GM23338 (cell line): ENCODE data around the gene CFAP74. TPM values are rescaled to one million over a fixed set of nuclear protein-coding genes. Genes with fewer than 3 reads are reported as not detected.
A peak's percentile ranks its signal among the peaks of the same experiment; 100 is the strongest.
"Not testable (repeated sequence)": the region's sequence is repeated elsewhere in the genome, so short reads cannot be mapped to it uniquely, and the experiment has no call there.

ENCODE experiments used
- ATAC-seq: fragments of 200-7000 bp; cut with Tn5 transposase; 3 replicates; pipeline ENCODE4 v1.9.1; 2020
- DNase-seq: peaks from one replicate; pipeline ENCODE4 v3.0.0-alpha.2; 2015; ENCODE audit warnings: low spot score
- H2AFZ ChIP-seq: fragments of 200-600 bp; sonication (generic); 2 replicates; pipeline ENCODE4 v1.8.0; 2016; ENCODE audit warnings: antibody characterized with exemption, mild to moderate bottlenecking, moderate library complexity
- H3F3A ChIP-seq: fragments of 200-600 bp; sonication (generic); replicated peaks from 2 replicates; pipeline ENCODE4 v1.8.0; 2017; ENCODE audit warnings: antibody characterized with exemption, mixed run types, low read depth
- H3K27ac ChIP-seq: fragments of 200-600 bp; sonication (generic); 2 replicates; pipeline ENCODE4 v1.6.1; 2016; ENCODE audit warnings: low read depth
- H3K27me3 ChIP-seq: fragments of 200-600 bp; sonication (generic); 2 replicates; pipeline ENCODE4 v1.8.0; 2016; ENCODE audit warnings: mild to moderate bottlenecking, mixed run types, moderate library complexity; ENCODE audit not compliant: insufficient read depth
- H3K36me3 ChIP-seq: fragments of 200-600 bp; sonication (generic); 2 replicates; pipeline ENCODE4 v1.8.0; 2016; ENCODE audit warnings: mild to moderate bottlenecking; ENCODE audit not compliant: insufficient read depth
- H3K4me1 ChIP-seq: fragments of 200-600 bp; sonication (generic); 2 replicates; pipeline ENCODE4 v1.8.0; 2016; ENCODE audit warnings: mild to moderate bottlenecking, moderate library complexity; ENCODE audit not compliant: insufficient read depth
- H3K4me2 ChIP-seq: fragments of 200-600 bp; sonication (generic); 2 replicates; pipeline ENCODE4 v1.7.1; 2017; ENCODE audit warnings: mixed run types
- H3K4me3 ChIP-seq: fragments of 200-600 bp; sonication (generic); 2 replicates; pipeline ENCODE4 v1.6.1; 2016; ENCODE audit warnings: mixed run types
- H3K79me2 ChIP-seq: fragments of 200-600 bp; sonication (generic); replicated peaks from 2 replicates; pipeline ENCODE4 v1.8.0; 2017; ENCODE audit warnings: mild to moderate bottlenecking; ENCODE audit not compliant: insufficient read depth
- H3K9me2 ChIP-seq: fragments of 200-600 bp; sonication (generic); 2 replicates; pipeline ENCODE4 v1.8.0; 2017; ENCODE audit not compliant: insufficient read depth
- H4K20me1 ChIP-seq: fragments of 200-600 bp; sonication (generic); replicated peaks from 2 replicates; pipeline ENCODE4 v1.8.0; 2017; ENCODE audit warnings: mild to moderate bottlenecking; ENCODE audit not compliant: insufficient read depth
- H3K27ac Mint-ChIP-seq: 2 replicates; pipeline ENCODE4 v1.8.0; 2020; ENCODE audit warnings: inconsistent platforms, mild to moderate bottlenecking, moderate library complexity, mixed read lengths
- H3K27me3 Mint-ChIP-seq: 3 replicates; pipeline ENCODE4 v1.8.0; 2022; ENCODE audit warnings: low read depth, mild to moderate bottlenecking, moderate library complexity, mixed read lengths, inconsistent platforms; ENCODE audit not compliant: insufficient read depth, poor library complexity
- H3K36me3 Mint-ChIP-seq: 3 replicates; pipeline ENCODE4 v1.8.0; 2021; ENCODE audit warnings: low read depth, mild to moderate bottlenecking, inconsistent platforms, moderate library complexity, mixed read lengths
- H3K4me1 Mint-ChIP-seq: 3 replicates; pipeline ENCODE4 v1.8.0; 2020; ENCODE audit warnings: mild to moderate bottlenecking, inconsistent platforms, mixed read lengths
- H3K4me3 Mint-ChIP-seq: 3 replicates; pipeline ENCODE4 v1.8.0; 2021; ENCODE audit warnings: moderate library complexity, mild to moderate bottlenecking, inconsistent platforms, mixed read lengths
- H3K9me3 Mint-ChIP-seq: 3 replicates; pipeline ENCODE4 v1.8.0; 2020; ENCODE audit warnings: moderate library complexity, mild to moderate bottlenecking, inconsistent platforms, mixed read lengths
- CTCF ChIP-seq, 2 experiments: fragments of 200-600 bp in 1 of 2; sonication (generic) in 1 of 2; conservative IDR thresholded peaks; 2 replicates each; pipeline versions ENCODE4 v1.5.1 to v1.6.1; 2016 to 2017; ENCODE audit warnings: antibody characterized with exemption in 2 of 2, low read depth in 2 of 2, mild to moderate bottlenecking in 2 of 2, moderate library complexity in 1 of 2
- EZH2 ChIP-seq: fragments of 200-600 bp; sonication (generic); IDR thresholded peaks from one replicate; pipeline ENCODE4 v1.8.0; 2017; ENCODE audit warnings: antibody characterized with exemption, mild to moderate bottlenecking, low read depth; ENCODE audit not compliant: unreplicated experiment
- EZH2phosphoT487 ChIP-seq: fragments of 200-600 bp; sonication (generic); IDR thresholded peaks from one replicate; pipeline ENCODE4 v1.8.1; 2018; ENCODE audit warnings: antibody characterized with exemption; ENCODE audit not compliant: unreplicated experiment
- JUNB ChIP-seq: IDR thresholded peaks from one replicate; pipeline ENCODE4 v1.6.1; 2016; ENCODE audit warnings: antibody characterized with exemption; ENCODE audit not compliant: unreplicated experiment
- NANOG ChIP-seq: IDR thresholded peaks from 2 replicates; pipeline ENCODE4 v1.6.1; 2016; ENCODE audit warnings: antibody characterized with exemption, borderline replicate concordance
- REST ChIP-seq: IDR thresholded peaks from one replicate; pipeline ENCODE4 v1.6.1; 2018; ENCODE audit warnings: antibody characterized with exemption; ENCODE audit not compliant: unreplicated experiment
- STAT1 ChIP-seq: IDR thresholded peaks from one replicate; pipeline ENCODE4 v1.6.1; 2016; ENCODE audit warnings: antibody characterized with exemption; ENCODE audit not compliant: unreplicated experiment
- ZNF114 ChIP-seq: fragments of 250-450 bp; sonication (Bioruptor Pico); IDR thresholded peaks from 2 replicates; pipeline ENCODE4 v1.5.0; 2020; ENCODE audit warnings: mild to moderate bottlenecking, moderate library complexity
- ZNF462 ChIP-seq: fragments of 250-450 bp; sonication (Bioruptor Pico); IDR thresholded peaks from 2 replicates; pipeline ENCODE4 v1.5.0; 2020; ENCODE audit warnings: mild to moderate bottlenecking, moderate library complexity
- polyA plus RNA-seq: library from polyadenylated mRNA; unstranded; fragments of >200 nt; fragmentation: Nextera tagmentation; extraction: Ambion mirVana; gene quantifications from 2 replicates; pipeline ENCODE4 v1.2.1, GENCODE V29; 2016
- total RNA-seq: library from RNA; depleted of rRNA; stranded (reverse); fragments of >200 nt; shearing (Covaris generic); gene quantifications from 2 replicates; pipeline ENCODE4 v1.2.3, GENCODE V29; 2014

Gene CFAP74
- total and polyA plus RNA-seq, 2 experiments from 2014 or later: 0.21 TPM; not detected in 1

- Mint-ChIP-seq H3K36me3 (peaks cover 30% of the 10 kb centered on the region), H3K4me1 (peaks cover 43% of the 10 kb centered on the region), H3K27ac (peak overlapping the region; percentile 59)
- Histone ChIP-seq H3K4me1 (peaks cover 43% of the 10 kb centered on the region), H3K79me2 (peaks cover 100% of the 10 kb centered on the region), H3F3A (peaks cover 13% of the 10 kb centered on the region), H4K20me1 (peaks cover 99% of the 10 kb centered on the region), H3K27ac (peak overlapping the region; percentile 70)
- H3K27me3 ChIP-seq, H3K4me3 Mint-ChIP-seq, H3K4me3 ChIP-seq, H3K9me3 Mint-ChIP-seq, H3K4me2 ChIP-seq, ATAC-seq, H3K27me3 Mint-ChIP-seq, H2AFZ ChIP-seq, H3K36me3 ChIP-seq, H3K9me2 ChIP-seq, DNase-seq: not testable (repeated sequence)
Measured at GRCh38 chr1:1883890-1884289, 119.7 kb downstream of the CFAP74 start.

GRCh38 chr1:1883092-1883873, 120.3 kb downstream of the CFAP74 start:
- peak overlapping the region; percentile 70; the same call in 1 of the 2 replicates for H3K27ac ChIP-seq
- peaks cover 37% of the 10 kb centered on the region for H3K4me1 ChIP-seq
- ATAC-seq (peak; percentile 49), DNase-seq (no peak)
- H3K4me1 Mint-ChIP-seq: peaks cover 43% of the 10 kb centered on the region
- no peaks in the 10 kb centered on the region for H3K9me3 Mint-ChIP-seq
- no peak overlapping the region for H3K4me3 Mint-ChIP-seq
- H3K27me3 ChIP-seq: no peaks in the 10 kb centered on the region
- no peaks in the 10 kb centered on the region for H3K36me3 ChIP-seq
- H3K36me3 Mint-ChIP-seq: peaks cover 36% of the 10 kb centered on the region
- no peaks in the 10 kb centered on the region for H3K27me3 Mint-ChIP-seq
- H3K4me3 ChIP-seq: no peak overlapping the region
- H4K20me1 ChIP-seq: peaks cover 99% of the 10 kb centered on the region
- H3K27ac Mint-ChIP-seq: peak overlapping the region; percentile 76
- TF ChIP-seq ZNF462 (no peak), EZH2phosphoT487 (no peak), REST (no peak), EZH2 (no peak), JUNB (no peak), NANOG (no peak), ZNF114 (no peak), STAT1 (no peak), CTCF (conservative IDR thresholded peaks at IDR 0.05; ENCODE audit: low read depth in 2 of 2) (no peak)
- H3K9me2 ChIP-seq: no peaks in the 10 kb centered on the region
- H2AFZ ChIP-seq: no peak overlapping the region
- H3K4me2 ChIP-seq: no peak overlapping the region
- peaks cover 100% of the 10 kb centered on the region for H3K79me2 ChIP-seq
- peaks cover 6% of the 10 kb centered on the region for H3F3A ChIP-seq
